HG03469 (cell line): ENCODE data around the gene TSACC.
A peak's percentile ranks its signal among the peaks of the same experiment; 100 is the strongest.
"Not testable (repeated sequence)": the region's sequence is repeated elsewhere in the genome, so short reads cannot be mapped to it uniquely, and the experiment has no call there.

Experiments
- ATAC-seq: cut with Tn5 transposase; IDR thresholded peaks from one replicate; pipeline ENCODE4 v1.9.1; 2021; ENCODE audit warnings: mild to moderate bottlenecking, moderate library complexity, moderate number of reproducible peaks; ENCODE audit not compliant: unreplicated experiment

Gene TSACC

DNA sequence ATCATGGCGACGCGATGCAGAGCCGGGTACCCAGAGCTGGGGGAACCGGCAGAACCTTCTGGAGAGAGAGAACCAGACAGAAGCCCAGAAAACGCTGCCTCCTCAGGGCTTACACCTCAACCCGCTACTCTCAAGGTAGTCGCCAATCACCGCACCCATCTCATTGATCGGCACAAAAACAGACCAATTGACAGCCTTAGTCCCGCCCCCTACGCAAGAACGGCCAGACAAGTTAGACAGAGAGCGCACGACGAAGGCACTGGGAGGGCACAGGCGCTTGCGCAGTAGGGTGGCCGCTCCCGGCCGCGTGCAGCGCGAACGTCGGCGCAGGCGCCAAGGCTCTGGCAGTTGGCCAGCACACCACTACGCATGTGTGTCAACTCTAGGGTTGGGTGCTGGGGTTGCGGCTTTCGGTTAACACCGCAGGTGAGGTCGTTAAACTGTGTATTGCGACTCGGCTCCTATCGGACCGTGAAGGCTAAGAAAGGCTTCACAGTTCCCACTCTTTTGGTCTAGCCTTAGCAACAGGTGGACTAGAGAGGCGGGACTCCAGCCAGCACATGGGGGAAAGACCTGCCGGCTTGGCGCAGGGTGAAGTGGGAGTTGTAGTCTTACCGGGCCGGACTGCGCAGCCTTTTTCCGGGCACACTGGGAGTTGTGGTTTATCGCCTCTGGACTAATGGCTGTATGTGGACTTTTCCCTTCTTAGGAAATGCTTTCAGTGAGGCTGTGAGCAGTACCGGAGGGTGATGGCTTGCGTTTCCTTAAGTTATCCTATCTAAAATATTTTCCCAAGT, at the start of gene TSACC, which contains the start of gene CCT3:
TSACC (plus strand) TSS at position 347 of the 797 bp plus-strand sequence. CDS start 1,232 bp downstream, outside the sequence.
CCT3 (minus strand) TSS at position 113 of the 797 bp plus-strand sequence; CDS start at position 5, 108 bp downstream.
- ATAC-seq = peak; percentile 67

DNA sequence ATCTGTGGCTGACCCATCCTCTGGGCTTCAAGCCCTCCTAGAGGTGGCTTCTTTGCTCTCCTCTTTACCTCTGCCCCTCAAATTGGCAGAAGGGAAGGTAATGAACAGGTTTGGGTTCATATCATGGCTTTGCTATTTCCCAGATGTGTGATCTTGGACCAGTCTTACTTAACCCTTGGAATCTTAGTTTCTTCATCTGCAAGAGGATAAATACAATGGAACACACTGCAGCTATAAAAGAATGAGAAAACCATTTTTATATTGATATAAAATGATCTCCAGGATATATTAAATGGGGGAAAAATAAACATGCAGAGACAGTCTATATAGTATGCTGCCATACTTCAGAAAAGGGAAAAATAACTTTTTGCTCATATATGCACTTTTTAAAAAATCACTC, 48.5 kb upstream of the TSACC start:
- ATAC-seq = no peak

DNA sequence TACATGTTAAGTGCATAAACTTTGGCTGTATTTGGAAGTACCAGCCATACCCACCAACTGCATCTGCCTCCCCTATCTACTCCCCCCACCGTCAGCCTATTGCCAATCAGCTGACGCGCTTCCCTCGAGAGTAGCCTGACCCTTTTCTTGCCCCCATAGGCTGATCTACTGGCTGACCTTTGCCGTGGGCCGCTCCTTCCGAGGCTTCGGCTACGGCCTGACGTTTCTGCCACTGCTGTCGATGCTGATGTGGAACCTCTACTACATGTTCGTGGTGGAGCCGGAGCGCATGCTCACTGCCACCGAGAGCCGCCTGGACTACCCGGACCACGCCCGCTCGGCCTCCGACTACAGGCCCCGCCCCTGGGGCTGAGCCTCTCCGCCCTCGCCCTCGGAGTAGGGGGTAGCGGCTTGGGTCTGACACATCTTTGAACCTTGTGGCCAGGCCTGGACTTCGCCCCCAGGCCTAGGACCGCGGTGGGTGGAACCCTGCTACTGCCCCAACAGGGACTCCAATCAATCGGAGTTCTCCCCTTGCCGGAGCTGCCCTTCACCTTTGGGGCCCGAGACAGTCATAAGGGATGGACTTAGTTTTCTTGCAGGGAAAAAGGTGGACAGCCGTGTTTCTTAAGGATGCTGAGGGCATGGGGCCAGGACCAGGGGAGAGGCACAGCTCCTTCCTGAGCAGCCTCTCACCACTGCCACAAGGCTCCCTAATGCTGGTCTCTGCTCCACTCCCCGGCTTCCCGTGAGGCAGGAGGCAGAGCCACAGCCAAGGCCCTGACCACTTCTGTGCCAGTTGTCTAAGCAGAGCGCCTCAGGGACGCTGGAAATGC, 46.9 kb upstream of the TSACC start:
- no peak for ATAC-seq

DNA sequence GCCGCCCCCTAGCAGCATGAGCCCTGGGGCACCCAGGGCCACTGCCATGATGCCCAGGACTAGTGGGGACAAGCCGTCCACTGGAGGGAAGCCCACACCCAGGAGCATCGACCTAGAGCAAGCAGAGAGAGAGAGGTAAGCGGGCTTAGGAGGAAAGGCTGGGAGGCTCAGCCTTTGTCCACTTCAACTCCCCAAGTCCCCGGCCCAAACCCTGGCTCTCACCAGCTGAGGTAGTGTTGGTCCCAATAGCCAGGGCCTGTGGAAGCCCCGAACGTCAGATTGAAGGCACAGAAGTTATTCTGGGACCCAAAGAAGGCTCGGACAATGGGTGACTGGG, 45.3 kb upstream of the TSACC start:
- ATAC-seq = no peak

DNA sequence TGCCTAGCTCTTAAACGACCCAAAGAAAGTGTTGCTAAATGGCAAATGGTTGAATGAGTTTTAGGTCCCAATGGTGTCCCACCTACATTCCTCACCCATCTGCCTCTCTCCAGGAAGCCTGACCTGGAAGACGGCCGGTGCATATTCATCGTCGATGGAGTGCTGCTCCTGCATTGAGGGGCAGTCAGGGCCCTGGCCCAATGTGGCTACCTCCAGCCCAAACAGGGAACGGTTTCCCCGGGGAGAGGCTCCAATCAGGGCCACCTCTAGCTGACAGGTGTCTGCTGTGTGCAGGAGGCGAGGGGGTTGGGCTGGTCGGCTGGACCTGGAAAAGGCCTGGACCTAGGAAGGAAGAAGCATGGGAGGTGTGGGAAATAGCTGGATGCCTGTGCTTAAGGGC, 44.4 kb upstream of the TSACC start:
- no peak for ATAC-seq

DNA sequence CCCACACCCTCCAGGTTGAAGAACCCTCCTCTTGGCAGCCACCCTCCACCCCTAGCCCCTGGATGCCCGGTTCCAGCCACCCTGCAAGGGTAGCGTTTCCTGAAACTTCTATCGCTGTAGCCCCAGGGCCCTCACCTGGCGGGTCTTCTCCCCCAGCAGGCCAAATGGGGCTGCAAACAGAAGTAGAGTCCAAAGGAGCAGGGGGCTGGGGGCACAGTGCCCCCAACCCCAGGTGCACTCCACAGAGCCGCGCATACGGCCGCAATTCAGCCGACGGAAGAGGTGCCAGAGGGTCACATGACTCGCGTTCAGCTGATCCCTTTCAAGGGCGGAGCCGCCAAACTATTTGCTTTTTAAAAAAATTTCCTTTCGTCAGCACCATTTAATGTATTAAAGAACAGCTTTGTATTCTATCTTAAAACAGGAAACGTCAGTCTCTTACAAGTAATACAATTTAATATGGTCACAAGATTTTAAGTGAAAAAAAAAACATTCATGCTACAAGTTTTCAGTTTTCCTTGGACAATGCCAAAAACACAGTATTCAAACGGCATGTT, 42.9 kb upstream of the TSACC start, which contains the start of gene GLMP:
GLMP (minus strand) TSS at position 289 of the 557 bp plus-strand sequence; CDS start at position 255, 34 bp downstream.
- no peak for ATAC-seq

DNA sequence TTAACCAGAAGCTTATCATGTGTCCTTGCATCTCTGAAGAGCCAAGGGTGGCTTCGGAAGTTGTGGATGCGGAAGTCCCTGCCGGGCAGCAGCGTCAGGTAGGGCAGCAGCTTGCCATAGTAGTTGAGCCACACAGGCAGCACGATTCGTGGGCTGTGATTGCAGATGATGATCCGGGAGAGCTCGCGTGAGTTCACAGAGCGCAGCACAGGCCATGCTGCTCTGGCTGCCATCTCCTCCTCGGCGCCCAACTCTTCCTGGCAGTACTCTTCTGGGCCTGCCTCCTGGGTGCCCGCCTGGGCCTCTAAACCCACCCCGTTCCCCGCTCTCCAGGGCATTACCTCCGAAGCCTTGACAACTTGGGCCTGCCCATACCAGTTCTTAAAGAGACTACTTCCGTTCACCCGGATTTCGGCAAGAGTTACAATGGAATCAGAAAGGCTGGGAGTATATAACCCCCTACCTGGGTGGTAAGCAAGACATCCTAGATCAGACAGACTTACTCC, 39.4 kb upstream of the TSACC start, which contains the start of gene VHLL:
VHLL (minus strand) TSS at position 456 of the 506 bp plus-strand sequence; CDS start at position 338, 118 bp downstream.
- ATAC-seq = no peak

DNA sequence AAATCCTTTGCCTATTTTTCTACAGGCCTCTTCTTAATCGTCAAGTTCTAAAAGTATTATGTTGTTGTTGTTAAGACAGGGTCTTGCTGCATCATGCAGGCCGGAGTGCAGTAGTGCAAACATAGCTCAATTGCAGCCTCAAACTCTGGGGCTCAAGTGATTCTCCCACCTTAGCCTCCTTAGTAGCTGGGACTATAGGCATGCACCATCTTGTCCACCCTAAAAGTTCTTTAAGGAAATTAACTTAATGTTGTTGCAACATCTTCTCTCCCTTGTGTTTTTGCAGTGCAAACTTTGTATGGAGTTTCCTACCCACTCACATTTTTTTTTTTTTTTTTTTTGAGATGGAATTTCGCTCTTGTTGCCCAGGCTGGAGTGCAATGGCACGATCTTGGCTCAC, 35.1 kb upstream of the TSACC start:
- ATAC-seq = no peak

DNA sequence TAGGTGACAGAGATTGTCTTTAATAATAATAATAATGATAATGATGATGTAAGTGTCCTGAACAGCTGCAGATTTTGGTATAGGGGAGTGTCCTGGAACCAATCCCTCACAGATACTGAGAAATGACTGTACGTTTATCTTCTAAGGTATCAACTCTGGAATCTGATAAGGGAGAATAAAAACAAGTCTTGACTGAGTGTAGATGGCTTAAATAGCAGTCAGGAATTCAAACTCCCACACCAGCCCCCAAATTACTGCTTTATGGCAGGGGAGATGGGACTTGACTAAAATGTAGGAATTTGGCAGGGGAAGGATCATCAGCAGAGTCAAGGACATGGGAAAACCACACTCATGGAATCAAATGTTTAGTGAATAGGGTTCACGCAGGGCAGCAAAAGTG, 33.1 kb upstream of the TSACC start:
- no peak for ATAC-seq

DNA sequence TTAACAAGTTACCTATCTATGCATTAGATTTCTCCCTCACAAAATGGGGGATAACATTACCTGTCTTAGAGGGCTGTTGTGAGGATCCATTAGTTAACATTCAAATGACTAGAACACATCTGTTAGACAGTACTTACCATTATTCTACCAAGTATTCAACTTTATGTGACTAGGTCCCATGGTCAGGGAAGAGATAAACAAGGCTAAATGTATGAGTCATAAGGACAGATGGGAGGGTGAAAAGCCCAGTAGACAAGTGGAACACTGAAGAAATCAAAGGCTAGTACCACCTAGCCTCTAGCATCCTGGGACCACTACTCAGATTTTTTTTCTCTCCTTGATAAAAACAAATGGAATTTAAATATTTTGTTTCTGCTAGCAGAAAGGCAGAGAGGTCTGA, 30.2 kb upstream of the TSACC start:
- no peak for ATAC-seq

DNA sequence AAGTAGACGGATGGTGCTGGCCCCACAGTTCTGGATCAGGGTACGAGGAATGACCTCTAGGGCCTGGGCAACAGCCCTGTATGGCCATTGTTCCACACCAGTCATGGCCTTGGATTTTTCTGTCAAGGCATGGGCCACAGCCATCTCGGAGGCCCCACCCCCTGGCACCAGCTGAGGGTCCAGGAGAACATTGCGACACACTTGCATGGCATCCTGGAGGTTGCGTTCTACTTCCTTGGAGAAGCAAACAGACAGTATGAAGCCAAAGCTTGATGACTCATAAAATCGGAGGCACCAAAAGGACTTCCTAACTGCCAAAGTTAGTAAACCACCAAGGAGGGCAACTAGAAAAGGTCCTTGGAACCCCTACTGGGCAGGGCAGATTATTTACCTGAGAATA, 27.4 kb upstream of the TSACC start:
- no peak for ATAC-seq

DNA sequence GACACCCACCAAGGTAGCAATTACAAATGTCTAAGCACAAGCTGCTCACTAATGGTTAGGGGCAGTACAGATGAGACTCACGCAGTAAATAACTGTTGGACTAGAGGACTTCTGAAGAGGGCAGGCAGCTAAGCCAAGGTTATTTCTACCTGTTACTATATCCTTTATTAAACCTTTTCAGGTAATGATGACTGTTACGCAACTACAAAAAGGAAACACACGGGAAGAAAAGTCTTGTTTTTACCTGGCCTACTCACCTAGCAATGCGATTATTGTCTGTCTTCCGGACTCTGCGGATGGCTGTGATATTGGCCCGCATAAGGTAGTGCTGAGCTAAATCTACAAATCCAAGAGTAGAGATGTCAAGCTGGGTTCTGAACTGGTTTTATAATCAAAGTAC, 21.4 kb upstream of the TSACC start:
- ATAC-seq = no peak

DNA sequence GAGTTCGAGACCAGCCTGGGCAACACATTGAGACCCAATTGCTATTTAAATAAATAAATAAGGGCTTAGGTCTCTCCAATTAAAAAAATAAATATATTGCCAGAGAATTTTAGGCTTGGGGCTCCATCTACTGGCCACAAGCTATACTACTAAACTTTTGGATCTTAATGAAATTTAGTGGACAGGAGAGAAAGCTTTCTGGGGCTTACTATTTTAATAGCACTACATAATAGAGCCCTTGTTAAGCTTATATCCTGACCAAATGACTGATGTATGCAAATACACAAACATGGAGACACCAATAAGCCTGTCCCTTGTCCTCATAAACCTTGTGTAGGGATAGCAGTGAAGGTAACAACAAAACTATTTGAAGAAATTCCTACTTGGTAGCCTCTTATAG, 18.7 kb upstream of the TSACC start:
- no peak for ATAC-seq

DNA sequence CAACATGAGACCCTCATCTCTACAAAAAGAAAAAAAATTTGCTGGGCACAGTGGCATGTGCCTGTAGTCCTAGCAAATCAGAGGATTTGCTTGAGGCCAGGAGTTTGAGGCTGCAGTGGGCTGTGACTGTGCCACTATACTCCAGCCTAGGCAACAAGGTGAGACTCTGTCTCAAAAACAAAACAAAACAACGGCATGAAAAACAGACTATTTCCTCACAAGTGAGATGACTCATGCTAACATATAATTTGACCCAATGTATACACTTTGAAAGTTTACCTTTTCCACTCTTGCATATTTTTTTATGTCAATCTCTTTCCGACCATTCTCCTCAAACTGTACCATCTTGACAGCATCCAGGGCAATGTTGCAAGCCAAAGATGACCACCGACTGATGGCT, 17.8 kb upstream of the TSACC start:
- no peak for ATAC-seq

DNA sequence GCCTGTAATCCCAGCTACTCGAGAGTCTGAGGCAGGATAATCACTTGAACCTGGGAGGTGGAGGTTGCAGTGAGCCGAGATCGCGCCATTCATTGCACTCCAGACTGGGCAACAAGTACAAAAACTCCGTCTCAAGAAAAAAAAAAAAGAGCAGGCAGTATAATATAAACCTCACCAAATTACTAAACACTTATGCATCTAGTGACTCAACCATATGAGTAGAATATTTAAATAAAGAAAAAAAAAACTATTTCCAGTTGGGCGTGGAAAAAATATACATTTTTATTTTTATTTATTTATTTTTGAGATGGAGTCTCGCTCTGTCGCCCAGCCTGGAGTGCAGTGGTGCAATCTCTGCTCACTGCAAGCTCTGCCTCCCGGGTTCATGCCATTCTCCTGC, 15.1 kb upstream of the TSACC start:
- ATAC-seq = not testable (repeated sequence)

DNA sequence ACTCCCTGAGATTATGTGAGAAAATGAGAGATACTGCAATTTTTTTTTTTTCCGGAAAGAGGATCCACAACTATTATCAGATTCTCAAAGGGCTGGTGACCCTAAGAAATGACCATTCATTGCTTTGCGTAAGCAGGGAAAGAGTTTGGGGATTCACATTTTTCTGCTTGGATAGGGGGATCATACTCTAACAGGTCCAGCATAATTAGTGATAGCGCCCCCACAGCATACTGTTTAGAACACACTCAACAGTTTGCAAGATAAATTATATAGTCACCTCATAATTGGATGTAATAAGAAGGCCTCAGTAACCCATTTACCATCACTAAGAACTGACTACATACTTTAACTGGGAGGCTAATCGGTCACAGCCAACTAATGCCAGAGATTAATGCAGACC, 2.1 kb upstream of the TSACC start:
- no peak for ATAC-seq

DNA sequence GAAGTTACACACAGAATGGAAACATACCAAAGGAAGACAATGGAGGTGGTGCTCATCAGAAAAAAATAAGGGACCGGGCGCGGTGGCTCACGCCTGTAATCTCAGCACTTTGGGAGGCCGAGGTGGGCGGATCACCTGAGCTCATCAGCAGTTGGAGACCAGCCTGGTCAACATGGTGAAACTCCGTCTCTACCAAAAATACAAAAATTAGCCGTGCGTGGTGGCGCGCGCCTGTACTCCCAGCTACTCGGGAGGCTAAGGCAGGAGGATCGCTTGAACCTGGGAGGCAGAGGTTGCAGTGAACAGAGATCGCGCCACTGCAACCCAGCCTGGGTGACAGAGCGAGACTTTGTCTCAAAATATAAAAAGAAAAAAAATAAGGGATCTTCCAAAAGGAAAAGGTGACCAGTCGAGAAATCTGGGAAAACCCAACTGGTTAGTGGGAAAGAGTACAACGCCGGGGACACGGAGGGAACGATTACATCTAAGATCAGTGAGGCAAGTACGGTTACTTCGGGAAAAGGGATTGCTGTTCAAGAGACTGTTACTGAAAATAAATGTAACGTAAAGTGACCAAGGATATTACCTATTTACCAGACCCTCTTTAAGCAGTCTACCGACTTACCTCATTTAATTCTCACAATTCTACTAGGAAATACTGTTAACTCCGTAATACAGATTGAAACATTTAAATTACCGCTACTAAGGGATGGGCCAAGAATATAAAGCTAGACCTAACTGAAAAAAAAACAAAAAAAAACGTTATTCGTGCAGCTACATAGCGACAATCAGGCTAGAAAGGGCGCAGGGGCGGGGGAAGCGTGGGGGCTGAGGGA, 1.1 kb upstream of the TSACC start:
- no peak for ATAC-seq

DNA sequence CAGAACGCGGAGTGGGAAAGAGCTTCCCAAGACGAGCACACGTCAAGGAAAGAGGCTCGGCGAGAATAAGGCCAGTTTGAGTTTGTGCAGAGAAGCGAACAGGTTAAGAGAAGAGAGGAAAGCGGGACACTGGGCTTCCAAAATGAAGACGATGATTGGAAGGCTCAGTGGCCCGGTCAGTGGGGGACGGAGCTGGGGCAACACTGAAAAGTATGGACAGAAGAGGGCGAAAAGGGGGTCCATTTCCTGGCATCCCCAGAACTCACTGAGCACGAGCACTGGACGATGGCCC, 492 bp upstream of the TSACC start:
- ATAC-seq = no peak

DNA sequence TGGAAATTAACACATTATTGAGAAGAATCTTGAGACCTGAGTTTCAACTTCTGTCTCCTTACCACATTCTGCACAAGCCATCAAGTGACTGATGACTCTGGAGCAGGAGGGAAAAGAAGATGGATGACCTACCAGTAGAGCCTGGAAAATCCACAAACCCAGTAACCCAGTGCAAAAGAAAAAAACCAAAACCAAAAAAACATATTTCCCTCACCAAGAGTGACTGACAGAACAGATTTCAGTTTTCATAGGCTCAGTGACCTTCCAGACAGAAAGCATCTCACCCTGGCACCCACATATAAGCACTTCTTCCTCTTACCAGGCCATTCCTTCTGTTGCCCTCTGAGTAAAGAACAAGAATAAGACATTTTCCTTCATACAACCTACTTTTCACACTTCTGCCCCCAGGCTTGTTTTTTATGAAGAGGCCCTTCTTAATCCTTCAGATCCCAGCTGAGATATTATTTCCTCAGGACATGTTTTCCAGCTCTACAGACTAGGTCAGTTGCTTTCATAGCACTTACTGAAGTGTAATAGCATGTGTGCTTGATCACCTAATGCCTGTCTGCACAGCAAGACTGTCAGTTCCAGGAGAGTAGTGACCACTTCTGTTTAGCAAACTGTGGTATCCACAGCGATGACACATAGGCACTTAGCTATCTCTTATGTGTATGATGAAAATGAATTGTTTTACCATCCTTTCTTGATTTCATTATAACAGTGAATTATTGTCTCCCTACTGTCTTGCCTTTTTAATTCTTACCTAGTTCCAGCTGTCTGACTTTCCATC, 4.0 kb downstream of the TSACC start:
- ATAC-seq = no peak

DNA sequence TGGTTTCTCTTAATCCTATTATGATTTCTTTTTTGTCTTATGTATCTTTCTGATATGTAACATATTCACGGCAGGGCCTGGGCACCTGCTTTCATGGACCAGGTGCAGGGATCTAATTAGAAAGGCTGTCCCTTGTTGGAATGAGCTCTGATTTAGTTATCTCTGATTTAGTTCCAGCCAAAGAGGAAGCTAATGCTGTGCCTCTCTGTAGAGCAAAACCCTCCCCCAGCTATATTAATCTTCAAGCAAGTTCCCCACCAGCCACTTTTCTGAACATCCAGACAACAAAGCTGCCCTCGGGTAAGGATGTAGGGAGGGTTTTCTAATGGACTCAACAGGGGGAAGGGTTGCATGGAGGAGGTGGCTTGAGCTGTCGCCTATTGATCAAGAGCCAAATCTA, 6.1 kb downstream of the TSACC start:
- ATAC-seq = no peak
